ENCODE data around the gene SCMH1. TPM values are rescaled to one million over a fixed set of nuclear protein-coding genes. Genes with fewer than 3 reads are reported as not detected.

The SCMH1 gene
- total and polyA plus RNA-seq, 10 donors: 8.6 to 40.5 (median 26.1) TPM

- H3K9me3 ChIP-seq: no peaks in the 10 kb centered on the region
- H3K27ac ChIP-seq: no peak overlapping the region
- peaks cover 0 to 4% (median under 1%) of the 10 kb centered on the region in 6 donors for H3K4me1 ChIP-seq
Measured at GRCh38 chr1:40986956-40987355, 255.2 kb downstream of the SCMH1 start.

GRCh38 chr1:40986328-40986783, 255.8 kb downstream of the SCMH1 start:
- peaks cover 0 to 8% (median 5%) of the 10 kb centered on the region in 6 donors for H3K4me1 ChIP-seq
- peaks cover 3 to 83% (median 58%) of the 10 kb centered on the region in 6 donors for H3K36me3 ChIP-seq
- no peaks in the 10 kb centered on the region for H3K27me3 ChIP-seq (replicated peaks in 1 of 7)
- H3K4me3 ChIP-seq: no peak overlapping the region
- H3K9me3 ChIP-seq: no peaks in the 10 kb centered on the region
- no peak overlapping the region for H3K27ac ChIP-seq
- no peak for TF ChIP-seq POLR2AphosphoS5 (IDR thresholded peaks at IDR 0.05)
- TF ChIP-seq CTCF (IDR thresholded peaks at IDR 0.05 in 8 of 11, conservative IDR thresholded peaks at IDR 0.05 in 3 of 11): no peak
- TF ChIP-seq POLR2A (IDR thresholded peaks at IDR 0.05): no peak
- 94 to 96% (median 95%) methylated on average over 10 of the region's 10 CpGs for WGBS, 5 donors
- intact Hi-C loops (cut with DNase I; ENCODE audit: low total_unique reads): no loop called here
- no peak for DNase-seq

More at GRCh38 chr1:40986956-40987355, 255.2 kb downstream of the SCMH1 start:
- Histone ChIP-seq H3K36me3 (peaks cover 3 to 89% (median 63%) of the 10 kb centered on the region in 6 donors), H3K4me3 (no peak overlapping the region), H3K27me3 (replicated peaks in 1 of 7) (no peaks in the 10 kb centered on the region)
- WGBS, 5 donors: 85 to 93% (median 87%) methylated on average over 3 of the region's 3 CpGs
- no peak for TF ChIP-seq POLR2A (IDR thresholded peaks at IDR 0.05)
- TF ChIP-seq POLR2AphosphoS5 (IDR thresholded peaks at IDR 0.05): no peak
- no peak for TF ChIP-seq CTCF (IDR thresholded peaks at IDR 0.05 in 8 of 11, conservative IDR thresholded peaks at IDR 0.05 in 3 of 11)
- DNase-seq: no peak
- intact Hi-C loops (cut with DNase I; ENCODE audit: low total_unique reads): no loop called here

GRCh38 chr1:40985875-40986274, 256.2 kb downstream of the SCMH1 start:
- no peak for DNase-seq
- 80 to 96% (median 85%) methylated on average over 3 of the region's 3 CpGs for WGBS, 5 donors
- Histone ChIP-seq H3K4me3 (no peak overlapping the region), H3K27me3 (replicated peaks in 1 of 7) (no peaks in the 10 kb centered on the region), H3K36me3 (peaks cover 3 to 78% (median 53%) of the 10 kb centered on the region in 6 donors), H3K27ac (no peak overlapping the region), H3K9me3 (no peaks in the 10 kb centered on the region), H3K4me1 (peaks cover 0 to 13% (median 10%) of the 10 kb centered on the region in 6 donors)
- intact Hi-C loops (cut with DNase I; ENCODE audit: low total_unique reads): no loop called here
- no peak for TF ChIP-seq POLR2AphosphoS5 (IDR thresholded peaks at IDR 0.05)
- no peak for TF ChIP-seq POLR2A (IDR thresholded peaks at IDR 0.05)
- TF ChIP-seq CTCF (IDR thresholded peaks at IDR 0.05 in 8 of 11, conservative IDR thresholded peaks at IDR 0.05 in 3 of 11): no peak

- Histone ChIP-seq H3K4me1 (peaks cover 0 to 20% (median 16%) of the 10 kb centered on the region in 6 donors), H3K9me3 (no peaks in the 10 kb centered on the region), H3K27me3 (replicated peaks in 1 of 7) (no peaks in the 10 kb centered on the region), H3K36me3 (peaks cover 3 to 71% (median 48%) of the 10 kb centered on the region in 6 donors), H3K27ac (no peak overlapping the region), H3K4me3 (no peak overlapping the region)
- DNase-seq: no peak
- WGBS, 5 donors: 65 to 78% (median 75%) methylated on average over 5 of the region's 5 CpGs
- intact Hi-C loops (cut with DNase I; ENCODE audit: low total_unique reads): no loop called here
- no peak for TF ChIP-seq POLR2AphosphoS5 (IDR thresholded peaks at IDR 0.05)
- TF ChIP-seq POLR2A (IDR thresholded peaks at IDR 0.05): no peak
Measured at GRCh38 chr1:40985161-40985560, 256.9 kb downstream of the SCMH1 start.

Measured in spleen (tissue), 11 donors.